HepG2 (cell line): ENCODE data around the gene SRRM3. TPM values are rescaled to one million over a fixed set of nuclear protein-coding genes. Genes with fewer than 3 reads are reported as not detected.

Source experiments
- ATAC-seq: fragments of 200-7000 bp; cut with Tn5 transposase; 3 replicates; pipeline ENCODE4 v1.9.1; 2020; ENCODE audit warnings: mild to moderate bottlenecking, moderate library complexity
- BruUV-seq: library from RNA; stranded (reverse); fragments of 400-500 nt; replicated peaks from 2 replicates; lab custom pipeline; 2021; lab: Mats Ljungman, UMichigan
- CTCF ChIA-PET: fragments of 300-600 bp; formaldehyde crosslinking; extraction: SDS; loops from one replicate; lab custom pipeline; 2021; ENCODE audit warnings: low total read pairs, inconsistent platforms, low intra/inter-chr PET ratio; lab: Yijun Ruan, JAX
- POLR2A ChIA-PET: fragments of 350-600 bp; sonication (Branson Sonifier 250); formaldehyde crosslinking; loops from one replicate; lab custom pipeline; 2020; ENCODE audit warnings: antibody characterized with exemption, inconsistent platforms; lab: Yijun Ruan, JAX
- DNase-seq: peaks from one replicate; pipeline ENCODE4 v3.0.0-alpha.2; 2015; ENCODE audit warnings: low spot score
- FAIRE-seq: peaks from 3 replicates; lab custom pipeline; 2011; peaks lifted over from hg19 to GRCh38; lab: Jason Lieb, UNC
- H2AFZ ChIP-seq: one replicate; pipeline ENCODE4 v1.6.1; 2011; ENCODE audit warnings: low read length, inconsistent platforms
- H3K27ac ChIP-seq: fragments of 300-600 bp; 3 replicates; pipeline ENCODE4 v1.8.0; 2011; ENCODE audit warnings: mixed run types, mild to moderate bottlenecking, mixed read lengths, low read length, inconsistent platforms; ENCODE audit not compliant: insufficient read depth; ENCODE audit errors: extremely low read length
- H3K27me3 ChIP-seq, 2 experiments: fragments of 200-600 bp in 1 of 2; 2 replicates in 1 of 2; 3 replicates in 1 of 2; pipeline versions ENCODE4 v1.6.0 to v1.8.0; 2011; ENCODE audit warnings: low read length in 2 of 2, mild to moderate bottlenecking in 2 of 2, moderate library complexity in 2 of 2, inconsistent platforms in 1 of 2; ENCODE audit not compliant: insufficient read depth in 2 of 2, control insufficient read depth in 1 of 2
- H3K36me3 ChIP-seq, 2 experiments: fragments of 200-600 bp in 1 of 2; replicated peaks in 1 of 2; 2 replicates in 1 of 2; 3 replicates in 1 of 2; pipeline versions ENCODE4 v1.5.1 to v1.8.0; 2011; ENCODE audit warnings: low read length in 2 of 2, inconsistent platforms in 1 of 2; ENCODE audit not compliant: insufficient read depth in 2 of 2, control insufficient read depth in 1 of 2
- H3K4me1 ChIP-seq: 2 replicates; pipeline ENCODE4 v1.5.1; 2012; ENCODE audit warnings: low read length, inconsistent platforms; ENCODE audit not compliant: insufficient read depth
- H3K4me2 ChIP-seq: 2 replicates; pipeline ENCODE4 v1.6.0; 2011; ENCODE audit warnings: low read depth, low read length, inconsistent platforms
- H3K4me3 ChIP-seq, 3 experiments: fragments of 200-600 bp in 1 of 3; sonication (generic), shearing (Covaris generic) in 1 of 3; replicated peaks in 1 of 3; 2 replicates each; pipeline ENCODE4 v1.5.1; 2011 to 2016; ENCODE audit warnings: low read length in 3 of 3, inconsistent platforms in 2 of 3, low read depth in 2 of 3, mild to moderate bottlenecking in 2 of 3, control low read depth in 1 of 3, mixed read lengths in 1 of 3; ENCODE audit not compliant: insufficient read depth in 1 of 3
- H3K79me2 ChIP-seq: one replicate; pipeline ENCODE4 v1.6.1; 2011; ENCODE audit warnings: low read length, inconsistent platforms; ENCODE audit not compliant: insufficient read depth
- H3K9ac ChIP-seq: 2 replicates; pipeline ENCODE4 v1.6.0; 2011; ENCODE audit warnings: mild to moderate bottlenecking, low read depth, low read length, inconsistent platforms; ENCODE audit not compliant: insufficient read depth
- H3K9me3 ChIP-seq: 2 replicates; pipeline ENCODE4 v1.5.1; 2012; ENCODE audit warnings: mild to moderate bottlenecking, low read length
- H4K20me1 ChIP-seq: 2 replicates; pipeline ENCODE4 v1.6.0; 2011; ENCODE audit warnings: inconsistent platforms, mild to moderate bottlenecking, low read length, moderate library complexity; ENCODE audit not compliant: insufficient read depth
- BCLAF1 ChIP-seq: fragments of 450-650 bp; IDR thresholded peaks from 2 replicates; pipeline ENCODE4 v1.6.1; 2017; ENCODE audit warnings: mild to moderate bottlenecking
- GABPB1 ChIP-seq: IDR thresholded peaks from 2 replicates; pipeline ENCODE4 v1.6.1; 2016; ENCODE audit warnings: mild to moderate bottlenecking, missing genetic modification reagents, moderate library complexity, missing compliant biosample characterization
- NCOA2 ChIP-seq: sonication (generic); formaldehyde crosslinking; IDR thresholded peaks from 2 replicates; pipeline ENCODE4 v1.8.0; 2022; ENCODE audit warnings: inconsistent platforms
- ZBTB2 ChIP-seq: sonication (generic); formaldehyde crosslinking; IDR thresholded peaks from 2 replicates; pipeline ENCODE4 v1.8.0; 2022; ENCODE audit warnings: low read depth, missing genetic modification reagents
- ZMAT3 ChIP-seq: sonication (generic); formaldehyde crosslinking; conservative IDR thresholded peaks from 2 replicates; pipeline ENCODE4 v1.7.0; 2021; ENCODE audit warnings: missing genetic modification reagents
- ZMYM2 ChIP-seq: sonication (generic); formaldehyde crosslinking; IDR thresholded peaks from 2 replicates; pipeline ENCODE4 v1.8.0; 2022; ENCODE audit warnings: mild to moderate bottlenecking, missing genetic modification reagents
- ZNF160 ChIP-seq: sonication (generic); formaldehyde crosslinking; IDR thresholded peaks from 2 replicates; pipeline ENCODE4 v1.8.0; 2022; ENCODE audit warnings: mild to moderate bottlenecking, inconsistent platforms, missing genetic modification reagents
- ZNF264 ChIP-seq: sonication (generic); formaldehyde crosslinking; IDR thresholded peaks from 2 replicates; pipeline ENCODE4 v1.4.0; 2020; ENCODE audit warnings: missing genetic modification reagents
- ZNF556 ChIP-seq: sonication (generic); formaldehyde crosslinking; IDR thresholded peaks from 2 replicates; pipeline ENCODE4 v1.4.0; 2020; ENCODE audit warnings: mild to moderate bottlenecking, missing genetic modification reagents, borderline replicate concordance
- ZSCAN21 ChIP-seq: sonication (generic); formaldehyde crosslinking; IDR thresholded peaks from 2 replicates; pipeline ENCODE4 v1.8.0; 2022; ENCODE audit warnings: mild to moderate bottlenecking, missing genetic modification reagents, moderate library complexity, borderline replicate concordance
- WGBS: methylation state at CpG from one replicate; pipeline ENCODE4 v1.1.6; 2017; ENCODE audit warnings: low lambda C conversion rate; 5-methylcytosine and 5-hydroxymethylcytosine counted together
- in situ Hi-C: cut with HindIII; loops from 2 replicates; pipeline ENCODE4 v1.10.0; 2017; ENCODE audit warnings: low pct_unique_long_range_greater_than_20kb; ENCODE audit not compliant: extremely low pct_ligation_motif_present
- intact Hi-C: fragments of 100-400 bp; cut with micrococcal nuclease; formaldehyde crosslinking; loops from one replicate; pipeline ENCODE4 v1.10.0; 2022; ENCODE audit not compliant: unreplicated experiment
- polyA plus RNA-seq, 8 experiments: library from polyadenylated mRNA; depleted of rRNA in 3 of 8; stranded (reverse) in 7 of 8; unstranded in 1 of 8; fragments of >200 nt; fragmentation: Illumina TruSeq in 4 of 8; extraction: Trizol in 4 of 8; gene quantifications; 2 replicates each; pipeline versions ENCODE4 v1.2.1 to v1.2.3, GENCODE V29; 2011 to 2016; ENCODE audit warnings: low read depth in 4 of 8, missing spikeins in 1 of 8, mixed read lengths in 1 of 8; ENCODE audit not compliant: insufficient read depth in 1 of 8
- total RNA-seq, 5 experiments: library from RNA; depleted of rRNA; stranded (reverse); fragments of >200 nt; fragmentation: Illumina TruSeq; extraction: Trizol; gene quantifications; 2 replicates each; pipeline ENCODE4 v1.2.3, GENCODE V29; 2016; ENCODE audit warnings: low read depth in 1 of 5
- TF ChIP-seq, protein P1 (sequence below): fragments of 450-650 bp; IDR thresholded peaks from 2 replicates; pipeline ENCODE4 v1.6.1; 2017
- TF ChIP-seq, protein P2 (sequence below): sonication (generic); formaldehyde crosslinking; IDR thresholded peaks from 2 replicates; pipeline ENCODE4 v1.5.0; 2020; ENCODE audit warnings: mild to moderate bottlenecking, missing genetic modification reagents

SRRM3 gene
- total and polyA plus RNA-seq, 2 of the 13 experiments (the other 11 are each of a cell fraction or from before 2014, with no cell fraction given), result 0.13 to 0.54 TPM

DNA sequence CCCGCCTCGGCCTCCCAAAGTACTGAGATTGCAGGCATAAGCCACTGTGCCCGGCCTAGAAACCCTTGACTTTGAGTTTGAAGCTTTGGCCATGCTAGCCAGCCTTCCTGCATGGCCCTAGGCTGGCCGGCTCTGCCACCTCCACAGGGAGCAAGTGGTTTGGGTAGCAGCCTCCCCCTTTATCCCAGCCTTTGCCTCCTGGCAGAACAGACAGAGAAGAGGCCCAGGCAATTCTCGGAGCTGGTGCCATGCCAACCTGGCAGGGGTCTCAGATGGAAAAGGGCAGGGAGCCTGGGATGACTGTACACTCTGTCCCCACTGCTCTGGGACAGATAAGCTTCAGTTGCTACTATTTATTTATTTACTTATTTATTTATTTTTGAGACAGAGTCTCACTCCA, 39.4 kb downstream of the SRRM3 start:
- no peak for TF ChIP-seq NCOA2 (CRISPR knock-in tag)
- TF ChIP-seq BCLAF1, result no peak
- no peak for TF ChIP-seq ZSCAN21 (CRISPR knock-in tag)
- TF ChIP-seq, protein P1, sequence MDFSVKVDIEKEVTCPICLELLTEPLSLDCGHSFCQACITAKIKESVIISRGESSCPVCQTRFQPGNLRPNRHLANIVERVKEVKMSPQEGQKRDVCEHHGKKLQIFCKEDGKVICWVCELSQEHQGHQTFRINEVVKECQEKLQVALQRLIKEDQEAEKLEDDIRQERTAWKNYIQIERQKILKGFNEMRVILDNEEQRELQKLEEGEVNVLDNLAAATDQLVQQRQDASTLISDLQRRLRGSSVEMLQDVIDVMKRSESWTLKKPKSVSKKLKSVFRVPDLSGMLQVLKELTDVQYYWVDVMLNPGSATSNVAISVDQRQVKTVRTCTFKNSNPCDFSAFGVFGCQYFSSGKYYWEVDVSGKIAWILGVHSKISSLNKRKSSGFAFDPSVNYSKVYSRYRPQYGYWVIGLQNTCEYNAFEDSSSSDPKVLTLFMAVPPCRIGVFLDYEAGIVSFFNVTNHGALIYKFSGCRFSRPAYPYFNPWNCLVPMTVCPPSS, result no peak
- no peak for TF ChIP-seq ZNF160 (CRISPR knock-in tag)
- TF ChIP-seq, protein P2, sequence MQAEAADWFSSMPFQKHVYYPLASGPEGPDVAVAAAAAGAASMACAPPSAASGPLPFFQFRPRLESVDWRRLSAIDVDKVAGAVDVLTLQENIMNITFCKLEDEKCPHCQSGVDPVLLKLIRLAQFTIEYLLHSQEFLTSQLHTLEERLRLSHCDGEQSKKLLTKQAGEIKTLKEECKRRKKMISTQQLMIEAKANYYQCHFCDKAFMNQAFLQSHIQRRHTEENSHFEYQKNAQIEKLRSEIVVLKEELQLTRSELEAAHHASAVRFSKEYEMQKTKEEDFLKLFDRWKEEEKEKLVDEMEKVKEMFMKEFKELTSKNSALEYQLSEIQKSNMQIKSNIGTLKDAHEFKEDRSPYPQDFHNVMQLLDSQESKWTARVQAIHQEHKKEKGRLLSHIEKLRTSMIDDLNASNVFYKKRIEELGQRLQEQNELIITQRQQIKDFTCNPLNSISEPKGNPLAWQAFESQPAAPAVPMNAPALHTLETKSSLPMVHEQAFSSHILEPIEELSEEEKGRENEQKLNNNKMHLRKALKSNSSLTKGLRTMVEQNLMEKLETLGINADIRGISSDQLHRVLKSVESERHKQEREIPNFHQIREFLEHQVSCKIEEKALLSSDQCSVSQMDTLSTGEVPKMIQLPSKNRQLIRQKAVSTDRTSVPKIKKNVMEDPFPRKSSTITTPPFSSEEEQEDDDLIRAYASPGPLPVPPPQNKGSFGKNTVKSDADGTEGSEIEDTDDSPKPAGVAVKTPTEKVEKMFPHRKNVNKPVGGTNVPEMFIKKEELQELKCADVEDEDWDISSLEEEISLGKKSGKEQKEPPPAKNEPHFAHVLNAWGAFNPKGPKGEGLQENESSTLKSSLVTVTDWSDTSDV (CRISPR knock-in tag), result no peak
- TF ChIP-seq ZBTB2, result no peak
- no peak for TF ChIP-seq ZNF264 (CRISPR knock-in tag)
- no peak for TF ChIP-seq ZMYM2
- TF ChIP-seq ZNF556, result no peak
- TF ChIP-seq GABPB1, result no peak
- TF ChIP-seq ZMAT3, result no peak
- Histone ChIP-seq H3K4me2 (no peak overlapping the region), H3K9me3 (no peaks in the 10 kb centered on the region), H3K27ac (no peak overlapping the region), H4K20me1 (no peaks in the 10 kb centered on the region), H2AFZ (no peak overlapping the region), H3K36me3 (no peaks in the 10 kb centered on the region), H3K79me2 (no peaks in the 10 kb centered on the region), H3K4me1 (peaks cover 46% of the 10 kb centered on the region), H3K27me3 (peaks cover 2 to 6% of the 10 kb centered on the region in 2 experiments; a peak in 2 of 5 replicates), H3K4me3 (no peak overlapping the region), H3K9ac (no peak overlapping the region)
- POLR2A ChIA-PET, result interaction anchor here (0.6 kb wide), 1 partner anchor 52 kb away, joined by 4 read pairs; no protein-coding TSS in a partner anchor
- ATAC-seq (no peak), FAIRE-seq (no peak), DNase-seq (no peak)
- in situ Hi-C loops, result no loop called here
- CTCF ChIA-PET, result no interaction called here
- intact Hi-C loops, result no loop called here
- WGBS, result 20% methylated on average over 1 of the region's 5 CpGs
- BruUV-seq, result no TSS peak
